GM12873 (cell line): Measurements from ENCODE around the gene GRIA1.

Experiments used
- CTCF ChIP-seq: IDR thresholded peaks from 2 replicates; pipeline ENCODE4 v1.5.1; 2012; ENCODE audit warnings: low read depth, mild to moderate bottlenecking, moderate library complexity, low read length, control low read depth; ENCODE audit not compliant: insufficient read depth; ENCODE audit errors: missing control alignments

GRIA1 gene

GRCh38 chr5:153558957-153559356 lies 68.5 kb downstream of the GRIA1 start:
- TF ChIP-seq CTCF, result no peak

- TF ChIP-seq CTCF, result no peak
Measured at GRCh38 chr5:153559926-153560325, 69.5 kb downstream of the GRIA1 start.

GRCh38 chr5:153562189-153562588 lies 71.7 kb downstream of the GRIA1 start:
- no peak for TF ChIP-seq CTCF

GRCh38 chr5:153565822-153566221 lies 75.4 kb downstream of the GRIA1 start:
- TF ChIP-seq CTCF, result no peak

GRCh38 chr5:153569036-153569435 lies 78.6 kb downstream of the GRIA1 start:
- TF ChIP-seq CTCF, result no peak

- TF ChIP-seq CTCF, result no peak
Measured at GRCh38 chr5:153571162-153571561, 80.7 kb downstream of the GRIA1 start.

- TF ChIP-seq CTCF, result no peak
Measured at GRCh38 chr5:153572411-153573145, 82.1 kb downstream of the GRIA1 start.
